HEK293 (cell line): Measurements from ENCODE around the gene PGGT1B.

Experiments
- CTCF ChIA-PET: fragments of 350-600 bp; formaldehyde crosslinking; extraction: SDS; loops from one replicate; lab custom pipeline; 2021; ENCODE audit warnings: antibody characterized with exemption; lab: Yijun Ruan, JAX
- POLR2A ChIA-PET: fragments of 300-600 bp; formaldehyde crosslinking; extraction: SDS; loops from one replicate; lab custom pipeline; 2020; ENCODE audit warnings: antibody characterized with exemption, inconsistent platforms; lab: Yijun Ruan, JAX
- H3K27ac ChIP-seq: fragments of 200-500 bp; sonication (Bioruptor generic); 2 replicates; pipeline ENCODE4 v1.5.1; 2014; ENCODE audit warnings: low read depth, low read length, control low read depth, inconsistent platforms; ENCODE audit errors: extremely low read depth
- H3K36me3 ChIP-seq, 2 experiments: fragments of 200-500 bp in 1 of 2; sonication (Bioruptor generic) in 1 of 2; 1 replicate in 1 of 2; 2 replicates in 1 of 2; pipeline ENCODE4 v1.5.1; 2014 to 2017; ENCODE audit warnings: inconsistent platforms in 2 of 2, low read length in 2 of 2; ENCODE audit not compliant: control insufficient read depth in 2 of 2, insufficient read depth in 1 of 2
- H3K4me1 ChIP-seq: fragments of 200-500 bp; sonication (Bioruptor generic); 2 replicates; pipeline ENCODE4 v1.5.1; 2014; ENCODE audit warnings: mild to moderate bottlenecking, low read length, inconsistent platforms; ENCODE audit not compliant: control insufficient read depth, insufficient read depth
- H3K4me3 ChIP-seq: 2 replicates; pipeline ENCODE4 v1.5.1; 2011; ENCODE audit warnings: low read depth, mild to moderate bottlenecking, control low read depth, low read length, moderate library complexity
- H3K9me3 ChIP-seq: fragments of 200-500 bp; sonication (Bioruptor generic); 2 replicates; pipeline ENCODE4 v1.5.1; 2014; ENCODE audit warnings: low read depth, low read length, inconsistent platforms; ENCODE audit not compliant: control insufficient read depth, insufficient read depth
- CTCF ChIP-seq: fragments of 450-650 bp; formaldehyde crosslinking; IDR thresholded peaks from 2 replicates; pipeline ENCODE4 v1.5.1; 2016; ENCODE audit warnings: missing biosample characterization, missing genetic modification characterization
- GFI1B ChIP-seq: fragments of 450-650 bp; formaldehyde crosslinking; IDR thresholded peaks from 2 replicates; pipeline ENCODE4 v1.5.1; 2016; ENCODE audit warnings: missing biosample characterization, missing genetic modification characterization
- HOXA7 ChIP-seq: sonication (generic); formaldehyde crosslinking; IDR thresholded peaks from 2 replicates; pipeline ENCODE4 v1.8.1; 2022; ENCODE audit warnings: missing genetic modification reagents, borderline replicate concordance
- INSM2 ChIP-seq: fragments of 450-650 bp; formaldehyde crosslinking; IDR thresholded peaks from 2 replicates; pipeline ENCODE4 v1.5.1; 2016; ENCODE audit warnings: missing biosample characterization, missing genetic modification characterization
- ZBTB10 ChIP-seq: fragments of 450-650 bp; formaldehyde crosslinking; IDR thresholded peaks from 2 replicates; pipeline ENCODE4 v1.5.1; 2016; ENCODE audit warnings: missing biosample characterization, missing genetic modification characterization
- ZBTB49 ChIP-seq: fragments of 450-650 bp; formaldehyde crosslinking; IDR thresholded peaks from 2 replicates; pipeline ENCODE4 v1.5.1; 2016; ENCODE audit warnings: missing biosample characterization, missing genetic modification characterization, low read depth
- ZNF148 ChIP-seq: fragments of 450-650 bp; formaldehyde crosslinking; IDR thresholded peaks from 2 replicates; pipeline ENCODE4 v1.5.0; 2017; ENCODE audit warnings: missing biosample characterization, missing genetic modification characterization, borderline replicate concordance
- ZNF18 ChIP-seq: fragments of 450-650 bp; formaldehyde crosslinking; IDR thresholded peaks from 2 replicates; pipeline ENCODE4 v1.5.1; 2016; ENCODE audit warnings: missing biosample characterization, missing genetic modification characterization
- ZNF214 ChIP-seq: fragments of 450-650 bp; formaldehyde crosslinking; IDR thresholded peaks from 2 replicates; pipeline ENCODE4 v1.5.1; 2017; ENCODE audit warnings: missing biosample characterization, mild to moderate bottlenecking, missing genetic modification characterization, borderline replicate concordance
- ZNF239 ChIP-seq: fragments of 450-650 bp; formaldehyde crosslinking; IDR thresholded peaks from 2 replicates; pipeline ENCODE4 v1.5.1; 2016; ENCODE audit warnings: missing biosample characterization, missing genetic modification characterization
- ZNF362 ChIP-seq: fragments of 450-650 bp; formaldehyde crosslinking; IDR thresholded peaks from 2 replicates; pipeline ENCODE4 v1.5.1; 2016; ENCODE audit warnings: missing biosample characterization, missing genetic modification characterization
- ZNF521 ChIP-seq: fragments of 450-650 bp; formaldehyde crosslinking; IDR thresholded peaks from 2 replicates; pipeline ENCODE4 v1.5.1; 2017; ENCODE audit warnings: missing biosample characterization, mild to moderate bottlenecking, missing genetic modification characterization
- ZNF549 ChIP-seq: fragments of 450-650 bp; IDR thresholded peaks from 2 replicates; pipeline ENCODE4 v1.5.1; 2018; ENCODE audit warnings: missing biosample characterization, missing genetic modification characterization, mild to moderate bottlenecking, inconsistent platforms, moderate library complexity
- ZSCAN16 ChIP-seq: fragments of 450-650 bp; formaldehyde crosslinking; IDR thresholded peaks from 2 replicates; pipeline ENCODE4 v1.5.1; 2016; ENCODE audit warnings: missing biosample characterization, missing genetic modification characterization

PGGT1B gene

GRCh38 chr5:115231598-115231997, 31.1 kb downstream of the PGGT1B start (continued):
- TF ChIP-seq ZNF214 (tag by site-specific recombination) = no peak
- TF ChIP-seq ZNF549 = no peak
- TF ChIP-seq ZNF239 (tag by site-specific recombination) = no peak
- TF ChIP-seq ZBTB49 (tag by site-specific recombination) = no peak
- TF ChIP-seq, all 188 proteins: peak for 0

- ChIA-PET POLR2A (no interaction called here), CTCF (no interaction called here)
- no peaks in the 10 kb centered on the region for H3K4me1 ChIP-seq
- peaks cover 12 to 38% of the 10 kb centered on the region in 2 experiments for H3K36me3 ChIP-seq
- H3K4me3 ChIP-seq = no peak overlapping the region
- H3K9me3 ChIP-seq = no peaks in the 10 kb centered on the region
- no peak overlapping the region for H3K27ac ChIP-seq
- TF ChIP-seq ZNF521 (tag by site-specific recombination) (no peak), ZBTB10 (no peak), ZNF362 (no peak), CTCF (no peak), ZSCAN16 (tag by site-specific recombination) (no peak)
Measured at GRCh38 chr5:115229606-115230005, 33.1 kb downstream of the PGGT1B start.

GRCh38 chr5:115227281-115227680, 35.4 kb downstream of the PGGT1B start:
- TF ChIP-seq HOXA7 (CRISPR knock-in tag) (no peak), ZNF148 (tag by site-specific recombination) (no peak), ZNF18 (no peak), GFI1B (tag by site-specific recombination) (no peak), INSM2 (tag by site-specific recombination) (no peak)
- Histone ChIP-seq H3K9me3 (no peaks in the 10 kb centered on the region), H3K36me3 (peaks cover 15 to 45% of the 10 kb centered on the region in 2 experiments), H3K4me3 (no peak overlapping the region), H3K4me1 (no peaks in the 10 kb centered on the region), H3K27ac (no peak overlapping the region)
- ChIA-PET POLR2A (no interaction called here), CTCF (interaction anchor here (0.7 kb wide), 1 partner anchor 10 kb away, joined by 3 read pairs; no protein-coding TSS in a partner anchor)
